Measurements from ENCODE around the gene HBE1.
"Not testable (repeated sequence)": the region's sequence is repeated elsewhere in the genome, so short reads cannot be mapped to it uniquely, and the experiment has no call there.

HBE1 gene

DNA sequence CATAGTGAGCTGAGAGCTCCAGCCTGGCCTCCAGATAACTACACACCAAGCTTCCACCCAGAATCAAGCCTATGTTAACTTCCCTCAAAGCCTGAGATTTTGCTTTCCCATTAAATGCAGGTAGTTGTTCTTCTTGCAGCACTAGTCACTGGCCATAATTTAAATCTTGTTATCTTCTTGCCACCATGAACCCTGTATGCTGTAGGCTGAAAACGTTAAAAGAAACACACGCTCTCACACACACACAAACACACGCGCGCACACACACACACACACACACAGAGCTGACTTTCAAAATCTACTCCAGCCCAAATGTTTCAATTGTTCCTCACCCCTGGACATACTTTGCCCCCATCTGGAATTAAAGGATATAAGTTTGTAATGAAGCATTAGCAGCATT lies 16.3 kb downstream of the HBE1 start:
- ATAC-seq (ENCODE audit: low read depth); H3K36me3 Mint-ChIP-seq; H3K4me3 Mint-ChIP-seq; H3K9me3 Mint-ChIP-seq; DNase-seq (ENCODE audit: low spot score in 2 of 2); H3K27me3 Mint-ChIP-seq; H3K4me1 Mint-ChIP-seq; H3K27ac Mint-ChIP-seq: not testable (repeated sequence)

GRCh38 chr11:5252919-5253265 lies 16.9 kb downstream of the HBE1 start:
- H3K36me3 Mint-ChIP-seq = no peaks in the 10 kb centered on the region
- H3K4me3 Mint-ChIP-seq = no peak overlapping the region
- H3K27ac Mint-ChIP-seq = no peak overlapping the region
- DNase-seq (ENCODE audit: low spot score in 2 of 2) = no peak
- H3K27me3 Mint-ChIP-seq = peaks cover 8% of the 10 kb centered on the region
- no peak for ATAC-seq (ENCODE audit: low read depth)
- no peaks in the 10 kb centered on the region for H3K9me3 Mint-ChIP-seq
- no peaks in the 10 kb centered on the region for H3K4me1 Mint-ChIP-seq

GRCh38 chr11:5252192-5252918 lies 17.4 kb downstream of the HBE1 start:
- H3K9me3 Mint-ChIP-seq = no peaks in the 10 kb centered on the region
- H3K27ac Mint-ChIP-seq = no peak overlapping the region
- H3K27me3 Mint-ChIP-seq = peaks cover 6% of the 10 kb centered on the region
- ATAC-seq (ENCODE audit: low read depth) (no peak), DNase-seq (ENCODE audit: low spot score in 2 of 2) (no peak)
- no peaks in the 10 kb centered on the region for H3K4me1 Mint-ChIP-seq
- H3K36me3 Mint-ChIP-seq = no peaks in the 10 kb centered on the region
- H3K4me3 Mint-ChIP-seq = no peak overlapping the region

DNA sequence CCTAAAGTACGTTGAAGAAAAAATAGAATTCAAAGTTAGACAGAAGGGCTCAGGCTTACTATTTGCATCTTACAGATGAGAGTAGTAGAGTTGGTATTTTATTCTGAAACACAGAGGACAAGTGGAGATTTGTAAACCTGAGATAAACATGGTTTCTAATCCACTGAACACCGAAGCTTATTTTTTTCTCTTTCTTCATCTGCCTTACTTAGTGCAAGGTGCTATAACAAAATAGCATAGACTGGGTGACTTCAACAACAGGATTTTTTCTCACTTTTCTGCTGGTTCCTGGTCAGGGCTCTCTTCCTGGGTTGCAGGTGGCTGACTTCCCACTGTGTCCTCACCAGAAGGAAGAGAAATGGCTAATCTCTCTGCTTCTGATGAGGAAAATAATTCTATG lies 18.0 kb downstream of the HBE1 start:
- Mint-ChIP-seq H3K27me3 (peaks cover 6% of the 10 kb centered on the region), H3K4me3 (no peak overlapping the region), H3K9me3 (no peaks in the 10 kb centered on the region), H3K27ac (no peak overlapping the region), H3K4me1 (no peaks in the 10 kb centered on the region), H3K36me3 (no peaks in the 10 kb centered on the region)
- DNase-seq (ENCODE audit: low spot score in 2 of 2) (no peak), ATAC-seq (ENCODE audit: low read depth) (no peak)

DNA sequence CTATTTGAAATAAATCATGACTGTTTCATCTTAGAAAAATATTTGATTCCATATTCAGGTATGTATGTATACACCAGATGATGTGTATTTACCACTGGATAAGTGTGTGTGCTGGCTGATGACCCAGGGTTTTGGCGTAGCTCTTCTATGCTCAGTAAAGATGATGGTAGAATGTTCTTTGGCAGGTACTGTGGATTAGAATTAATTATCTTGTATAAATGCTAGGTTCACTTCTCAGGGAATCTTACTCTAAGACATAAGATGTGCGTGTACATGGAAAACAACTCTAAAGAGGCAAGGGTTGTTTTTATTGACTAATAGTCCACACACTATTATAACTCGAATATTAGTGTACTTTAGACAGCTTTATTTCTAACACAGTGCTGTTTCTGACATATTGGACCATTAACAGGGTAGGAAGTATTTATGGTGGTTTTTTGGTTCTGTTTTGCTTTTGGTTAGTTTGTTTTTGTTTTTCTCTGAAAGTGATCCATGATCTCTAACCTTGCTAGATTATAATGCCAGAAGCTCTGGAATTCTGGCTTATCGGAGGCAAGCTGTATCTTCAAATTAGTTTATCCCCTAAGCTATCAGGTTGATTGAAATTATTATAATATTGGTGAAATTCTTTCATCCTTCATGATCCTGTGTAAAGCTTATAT lies 19.1 kb downstream of the HBE1 start:
- DNase-seq (ENCODE audit: low spot score in 2 of 2) (no peak), ATAC-seq (ENCODE audit: low read depth) (no peak)
- H3K36me3 Mint-ChIP-seq = no peaks in the 10 kb centered on the region
- no peak overlapping the region for H3K27ac Mint-ChIP-seq
- no peaks in the 10 kb centered on the region for H3K9me3 Mint-ChIP-seq
- no peak overlapping the region for H3K4me3 Mint-ChIP-seq
- peaks cover 6% of the 10 kb centered on the region for H3K27me3 Mint-ChIP-seq
- no peaks in the 10 kb centered on the region for H3K4me1 Mint-ChIP-seq

- ATAC-seq (ENCODE audit: low read depth); DNase-seq (ENCODE audit: low spot score in 2 of 2); H3K36me3 Mint-ChIP-seq; H3K27me3 Mint-ChIP-seq; H3K9me3 Mint-ChIP-seq; H3K4me3 Mint-ChIP-seq; H3K27ac Mint-ChIP-seq; H3K4me1 Mint-ChIP-seq: not testable (repeated sequence)
Observed at GRCh38 chr11:5249807-5250396, 19.8 kb downstream of the HBE1 start, which contains the start of gene HBG1. HBG1 (minus strand) TSS chr11:5249857; CDS start chr11:5249804, 53 bp downstream.

- not testable (repeated sequence) for H3K4me3 Mint-ChIP-seq; H3K9me3 Mint-ChIP-seq; H3K4me1 Mint-ChIP-seq; H3K27me3 Mint-ChIP-seq; H3K36me3 Mint-ChIP-seq; H3K27ac Mint-ChIP-seq; ATAC-seq (ENCODE audit: low read depth); DNase-seq (ENCODE audit: low spot score in 2 of 2)
Observed at GRCh38 chr11:5248498-5248897, 21.2 kb downstream of the HBE1 start.

GRCh38 chr11:5247472-5248192 lies 22.1 kb downstream of the HBE1 start:
- no peak overlapping the region for H3K27ac Mint-ChIP-seq
- H3K9me3 Mint-ChIP-seq = no peaks in the 10 kb centered on the region
- peaks cover 2% of the 10 kb centered on the region for H3K27me3 Mint-ChIP-seq
- no peak for ATAC-seq (ENCODE audit: low read depth)
- no peak for DNase-seq (ENCODE audit: low spot score in 2 of 2)
- H3K4me1 Mint-ChIP-seq = no peaks in the 10 kb centered on the region
- no peak overlapping the region for H3K4me3 Mint-ChIP-seq
- H3K36me3 Mint-ChIP-seq = no peaks in the 10 kb centered on the region

DNA sequence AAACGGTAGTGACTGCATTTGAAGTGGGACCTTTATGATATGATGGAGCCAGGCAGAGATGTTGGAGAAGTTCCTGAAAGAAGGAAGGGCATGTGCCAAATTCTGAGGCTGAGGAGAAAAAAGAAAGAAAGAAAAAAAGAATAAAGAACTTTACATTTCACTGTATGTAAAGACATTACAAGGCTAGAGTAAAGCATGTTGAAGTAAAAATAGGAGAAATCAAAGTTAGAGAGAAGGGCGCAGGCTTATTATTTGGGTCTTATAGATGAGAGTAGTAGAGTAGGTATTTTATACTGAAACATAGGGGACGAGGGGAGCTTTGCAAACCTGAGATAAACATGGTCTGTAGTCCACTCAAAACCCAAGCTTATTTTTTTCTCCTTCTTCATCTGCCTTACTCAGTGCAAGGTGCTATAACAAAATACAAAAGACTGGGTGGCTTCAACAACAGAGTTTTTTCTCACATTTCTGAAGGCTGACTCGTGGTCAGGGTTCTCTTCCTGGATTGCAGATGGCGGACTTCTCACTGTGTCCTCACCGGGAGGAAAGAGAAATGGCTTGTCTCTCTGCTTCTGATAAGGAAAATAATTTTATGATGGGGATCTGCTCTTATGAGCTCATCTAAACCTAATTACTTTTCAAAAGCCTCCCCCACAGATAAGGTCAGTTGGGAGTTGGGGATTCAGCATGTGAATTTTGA lies 22.8 kb downstream of the HBE1 start:
- no peaks in the 10 kb centered on the region for H3K36me3 Mint-ChIP-seq
- H3K9me3 Mint-ChIP-seq = no peaks in the 10 kb centered on the region
- H3K4me3 Mint-ChIP-seq = no peak overlapping the region
- no peak for DNase-seq (ENCODE audit: low spot score in 2 of 2)
- H3K4me1 Mint-ChIP-seq = no peaks in the 10 kb centered on the region
- peaks cover 2% of the 10 kb centered on the region for H3K27me3 Mint-ChIP-seq
- no peak overlapping the region for H3K27ac Mint-ChIP-seq
- ATAC-seq (ENCODE audit: low read depth) = no peak

DNA sequence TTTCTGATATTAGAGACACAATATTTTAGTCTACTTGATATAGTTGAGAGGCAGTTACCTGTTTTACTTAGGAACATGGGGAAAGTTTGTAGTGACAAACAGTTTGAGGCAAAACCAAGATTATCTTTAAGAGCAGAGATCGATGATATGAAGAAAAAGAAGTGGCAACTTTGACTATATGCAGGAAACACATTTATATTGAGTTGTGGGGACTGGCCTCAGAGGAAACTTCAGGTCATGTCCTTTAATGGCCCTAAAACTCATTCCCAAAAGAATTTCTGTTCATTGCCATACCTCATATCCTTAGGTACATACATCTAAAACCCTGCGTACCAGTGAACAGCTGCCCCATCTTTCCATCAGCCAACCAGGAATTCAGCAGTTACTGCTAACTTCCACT lies 24.6 kb downstream of the HBE1 start:
- no peaks in the 10 kb centered on the region for H3K9me3 Mint-ChIP-seq
- H3K36me3 Mint-ChIP-seq = no peaks in the 10 kb centered on the region
- no peak overlapping the region for H3K27ac Mint-ChIP-seq
- H3K4me1 Mint-ChIP-seq = no peaks in the 10 kb centered on the region
- ATAC-seq (ENCODE audit: low read depth) (no peak), DNase-seq (ENCODE audit: low spot score in 2 of 2) (no peak)
- peaks cover 2% of the 10 kb centered on the region for H3K27me3 Mint-ChIP-seq
- H3K4me3 Mint-ChIP-seq = no peak overlapping the region

GRCh38 chr11:5243816-5244180 lies 25.9 kb downstream of the HBE1 start:
- DNase-seq (ENCODE audit: low spot score in 2 of 2) (no peak), ATAC-seq (ENCODE audit: low read depth) (no peak)
- Mint-ChIP-seq H3K27ac (no peak overlapping the region), H3K9me3 (no peaks in the 10 kb centered on the region), H3K36me3 (no peaks in the 10 kb centered on the region), H3K4me1 (no peaks in the 10 kb centered on the region), H3K4me3 (no peak overlapping the region), H3K27me3 (peaks cover 2% of the 10 kb centered on the region)

DNA sequence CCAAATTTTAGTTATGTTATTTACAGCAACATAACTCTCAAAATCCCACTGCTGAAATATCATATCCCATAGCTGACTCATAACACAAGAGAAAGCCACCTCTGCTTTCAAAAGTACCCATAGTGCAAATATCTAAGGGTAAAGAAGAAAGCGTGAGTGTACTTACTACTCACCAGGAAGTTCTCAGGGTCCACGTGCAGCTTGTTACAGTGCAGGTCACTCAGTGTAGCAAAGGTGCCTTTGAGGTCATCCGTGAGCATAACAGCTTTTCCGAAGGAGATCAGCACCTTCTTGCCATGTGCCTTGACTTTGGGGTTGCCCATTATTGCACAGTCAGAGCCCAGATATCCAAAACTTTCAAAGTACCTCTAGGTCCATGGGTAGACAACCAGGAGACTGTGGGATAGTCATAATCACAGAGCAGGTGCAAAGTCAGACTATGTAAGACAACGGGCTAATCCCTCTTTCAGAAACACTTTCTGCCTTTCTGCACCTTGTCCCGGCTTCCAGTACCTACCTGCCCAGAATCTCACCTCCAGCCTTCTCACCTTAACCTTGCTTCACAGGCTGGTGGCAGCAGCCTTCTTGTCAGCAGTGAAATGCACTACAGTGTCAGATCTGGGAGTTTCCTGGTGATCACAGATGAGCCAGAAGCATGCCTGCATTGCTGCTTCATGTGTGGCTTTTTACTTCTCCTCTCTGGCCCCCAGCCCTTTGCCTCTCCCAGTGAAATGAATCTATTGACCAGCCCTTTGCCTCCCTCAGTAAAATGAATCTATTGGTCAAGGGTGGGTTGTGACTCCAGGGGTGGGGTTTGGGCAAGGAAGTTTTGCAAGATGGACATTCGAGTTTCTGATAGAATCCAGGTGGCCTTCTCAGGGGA lies 26.6 kb downstream of the HBE1 start:
- Mint-ChIP-seq H3K4me3 (no peak overlapping the region), H3K9me3 (no peaks in the 10 kb centered on the region), H3K27me3 (peaks cover 2% of the 10 kb centered on the region), H3K4me1 (no peaks in the 10 kb centered on the region), H3K36me3 (no peaks in the 10 kb centered on the region), H3K27ac (no peak overlapping the region)
- ATAC-seq (ENCODE audit: low read depth) (no peak), DNase-seq (ENCODE audit: low spot score in 2 of 2) (no peak)

GRCh38 chr11:5242208-5242607 lies 27.5 kb downstream of the HBE1 start:
- DNase-seq (ENCODE audit: low spot score in 2 of 2) (no peak), ATAC-seq (ENCODE audit: low read depth) (no peak)

More at GRCh38 chr11:5242208-5242607, 27.5 kb downstream of the HBE1 start:
- Mint-ChIP-seq H3K27ac (no peak overlapping the region), H3K4me3 (no peak overlapping the region), H3K4me1 (no peaks in the 10 kb centered on the region), H3K36me3 (no peaks in the 10 kb centered on the region), H3K9me3 (no peaks in the 10 kb centered on the region), H3K27me3 (peaks cover 4% of the 10 kb centered on the region)

Measured in memory B cell (primary cell).